H1 (cell line): ENCODE data around the gene NAT9. TPM values are rescaled to one million over a fixed set of nuclear protein-coding genes. Genes with fewer than 3 reads are reported as not detected.

Experiments used
- CTCF ChIA-PET: fragments of 300-600 bp; sonication (Branson Sonifier 250); formaldehyde crosslinking; loops from one replicate; lab custom pipeline; 2021; ENCODE audit not compliant: partially characterized antibody; lab: Charles Lee
- POLR2A ChIA-PET: fragments of 300-600 bp; sonication (Branson Sonifier 250); formaldehyde crosslinking; loops from one replicate; lab custom pipeline; 2021; ENCODE audit warnings: inconsistent platforms; ENCODE audit not compliant: partially characterized antibody; lab: Charles Lee
- DNase-seq, 2 experiments: peaks; one replicate each; pipeline versions ENCODE4 v3.0.0 to v3.0.0-alpha.2; 2010 to 2022; ENCODE audit warnings: low spot score in 2 of 2, low read depth in 1 of 2, mixed read lengths in 1 of 2
- FAIRE-seq: peaks from 2 replicates; lab custom pipeline; 2011; peaks lifted over from hg19 to GRCh38; lab: Jason Lieb, UNC
- H2AFZ ChIP-seq: 2 replicates; pipeline ENCODE4 v1.8.1; 2012; ENCODE audit warnings: low read length, inconsistent platforms
- H2AK5ac ChIP-seq: 2 replicates; pipeline ENCODE4 v1.6.1; 2013; ENCODE audit warnings: low read depth, low read length
- H2BK120ac ChIP-seq: replicated peaks from 2 replicates; pipeline ENCODE3; 2013; ENCODE audit warnings: low read depth, low read length, inconsistent platforms
- H2BK12ac ChIP-seq: 2 replicates; pipeline ENCODE4 v1.6.1; 2013; ENCODE audit warnings: low read depth, low read length
- H2BK15ac ChIP-seq: 2 replicates; pipeline ENCODE4 v1.6.1; 2013; ENCODE audit warnings: low read length
- H2BK20ac ChIP-seq: 2 replicates; pipeline ENCODE4 v1.6.1; 2013; ENCODE audit warnings: low read length
- H2BK5ac ChIP-seq: 2 replicates; pipeline ENCODE4 v1.6.1; 2013; ENCODE audit warnings: low read depth, low read length
- H3K14ac ChIP-seq: 2 replicates; pipeline ENCODE4 v1.6.1; 2013; ENCODE audit warnings: inconsistent platforms; ENCODE audit not compliant: insufficient read length
- H3K18ac ChIP-seq: 2 replicates; pipeline ENCODE4 v1.6.1; 2013; ENCODE audit warnings: low read length; ENCODE audit errors: extremely low read depth
- H3K23ac ChIP-seq: 2 replicates; pipeline ENCODE4 v1.6.1; 2013; ENCODE audit warnings: inconsistent platforms; ENCODE audit not compliant: insufficient read length
- H3K23me2 ChIP-seq: 2 replicates; pipeline ENCODE4 v1.6.1; 2013; ENCODE audit warnings: low read depth, low read length
- H3K27ac ChIP-seq: 2 replicates; pipeline ENCODE4 v1.6.1; 2011; ENCODE audit warnings: low read depth, low read length, inconsistent platforms
- H3K27me3 ChIP-seq, 4 experiments: replicated peaks in 1 of 4; 1 replicate in 1 of 4; 2 replicates in 3 of 4; pipeline versions ENCODE4 v1.6.1 to v1.8.1; 2011 to 2013; ENCODE audit warnings: low read length in 3 of 4, mild to moderate bottlenecking in 3 of 4, inconsistent platforms in 2 of 4, mixed read lengths in 2 of 4, moderate library complexity in 1 of 4; ENCODE audit not compliant: control insufficient read depth in 3 of 4, insufficient read depth in 3 of 4; ENCODE audit errors: extremely low read depth in 1 of 4
- H3K36me3 ChIP-seq, 4 experiments: 2 replicates each; pipeline versions ENCODE4 v1.6.1 to v1.8.1; 2011 to 2013; ENCODE audit warnings: mild to moderate bottlenecking in 4 of 4, low read length in 3 of 4, moderate library complexity in 2 of 4, control low read depth in 1 of 4, inconsistent platforms in 1 of 4; ENCODE audit not compliant: insufficient read depth in 4 of 4, control insufficient read depth in 2 of 4
- H3K4ac ChIP-seq: replicated peaks from 2 replicates; pipeline ENCODE3; 2013; ENCODE audit warnings: low read length, low read depth, mixed read lengths, inconsistent platforms; ENCODE audit not compliant: insufficient read length
- H3K4me1 ChIP-seq, 4 experiments: replicated peaks in 1 of 4; 1 replicate in 1 of 4; 2 replicates in 3 of 4; pipeline versions ENCODE4 v1.6.1 to v1.8.1; 2011 to 2013; ENCODE audit warnings: low read length in 3 of 4, inconsistent platforms in 2 of 4, mixed read lengths in 1 of 4; ENCODE audit not compliant: insufficient read depth in 4 of 4, control insufficient read depth in 3 of 4
- H3K4me2 ChIP-seq, 2 experiments: 2 replicates each; pipeline versions ENCODE4 v1.6.1 to v1.8.1; 2011 to 2013; ENCODE audit warnings: low read depth in 2 of 2, low read length in 2 of 2, control low read depth in 1 of 2, inconsistent platforms in 1 of 2, mild to moderate bottlenecking in 1 of 2; ENCODE audit not compliant: insufficient read depth in 1 of 2
- H3K4me3 ChIP-seq, 4 experiments: fragments of 200-600, 300-600 bp in 1 of 4; sonication (generic), shearing (Covaris generic), sonication (Bioruptor Twin) in 1 of 4; 2 replicates each; pipeline versions ENCODE4 v1.5.1 to v1.8.1; 2011 to 2016; ENCODE audit warnings: low read length in 4 of 4, low read depth in 3 of 4, control low read depth in 2 of 4, inconsistent platforms in 2 of 4, mild to moderate bottlenecking in 2 of 4, mixed read lengths in 1 of 4, moderate library complexity in 1 of 4; ENCODE audit not compliant: insufficient read depth in 2 of 4; ENCODE audit errors: extremely low read depth in 1 of 4
- H3K56ac ChIP-seq: replicated peaks from 2 replicates; pipeline ENCODE3; 2013; ENCODE audit warnings: low read depth, mild to moderate bottlenecking, mixed read lengths, low read length, inconsistent platforms; ENCODE audit not compliant: insufficient read length
- H3K79me1 ChIP-seq: 2 replicates; pipeline ENCODE4 v1.6.1; 2013; ENCODE audit warnings: low read depth, low read length, control low read depth
- H3K79me2 ChIP-seq, 2 experiments: 2 replicates each; pipeline versions ENCODE4 v1.6.1 to v1.8.1; 2012 to 2013; ENCODE audit warnings: low read length in 2 of 2, mild to moderate bottlenecking in 2 of 2, inconsistent platforms in 1 of 2; ENCODE audit not compliant: insufficient read depth in 2 of 2, control insufficient read depth in 1 of 2
- H3K9ac ChIP-seq, 4 experiments: replicated peaks in 1 of 4; 1 replicate in 1 of 4; 2 replicates in 3 of 4; pipeline versions ENCODE4 v1.6.1 to v1.8.1; 2011 to 2013; ENCODE audit warnings: low read depth in 3 of 4, low read length in 3 of 4, control low read depth in 2 of 4, mild to moderate bottlenecking in 2 of 4, moderate library complexity in 2 of 4, inconsistent platforms in 1 of 4; ENCODE audit errors: extremely low read depth in 1 of 4
- H3K9me3 ChIP-seq, 2 experiments: 2 replicates each; pipeline versions ENCODE4 v1.6.1 to v1.8.1; 2012 to 2013; ENCODE audit warnings: mild to moderate bottlenecking in 2 of 2, moderate library complexity in 2 of 2, control low read depth in 1 of 2, inconsistent platforms in 1 of 2, low read depth in 1 of 2, low read length in 1 of 2, mixed read lengths in 1 of 2; ENCODE audit not compliant: insufficient read depth in 2 of 2
- H4K20me1 ChIP-seq, 2 experiments: replicated peaks in 1 of 2; 2 replicates each; pipeline versions ENCODE3 to v1.8.1; 2011 to 2013; ENCODE audit warnings: inconsistent platforms in 2 of 2, low read length in 2 of 2, mild to moderate bottlenecking in 1 of 2; ENCODE audit not compliant: insufficient read depth in 2 of 2, control insufficient read depth in 1 of 2
- H4K5ac ChIP-seq: 2 replicates; pipeline ENCODE4 v1.6.1; 2013; ENCODE audit warnings: low read length, low read depth, mixed read lengths, inconsistent platforms; ENCODE audit not compliant: insufficient read length
- H4K8ac ChIP-seq: 2 replicates; pipeline ENCODE4 v1.8.0; 2013; ENCODE audit warnings: mild to moderate bottlenecking, moderate library complexity, low read length, inconsistent platforms; ENCODE audit not compliant: insufficient read depth; ENCODE audit errors: extremely low read depth
- H4K91ac ChIP-seq: replicated peaks from 2 replicates; pipeline ENCODE3; 2013; ENCODE audit warnings: low read length, mixed read lengths, inconsistent platforms; ENCODE audit not compliant: insufficient read length
- EGR1 ChIP-seq: IDR thresholded peaks from 2 replicates; pipeline ENCODE4 v1.6.1; 2011; ENCODE audit warnings: low read depth, low read length, borderline replicate concordance
- RNF2 ChIP-seq: fragments of 200-900, 300-1000 bp; sonication (generic); IDR thresholded peaks from 2 replicates; pipeline ENCODE4 v1.7.1; 2016; ENCODE audit warnings: borderline replicate concordance, low read depth, mild to moderate bottlenecking, antibody characterized with exemption, low read length; ENCODE audit not compliant: poor library complexity, severe bottlenecking; ENCODE audit errors: missing control alignments
- WGBS, 2 experiments: shearing (Covaris generic) in 1 of 2; methylation state at CpG; one replicate each; pipeline versions ENCODE4 v1.1.6 to v1.1.7; 2013 to 2015; ENCODE audit warnings: low lambda C conversion rate in 2 of 2, mixed read lengths in 2 of 2, inconsistent platforms in 1 of 2, low coverage in 1 of 2, missing lambda C conversion rate in 1 of 2; ENCODE audit not compliant: insufficient replicate concordance in 2 of 2, insufficient coverage in 1 of 2, insufficient read length in 1 of 2; ENCODE audit errors: extremely low coverage in 1 of 2, missing lambda C conversion rate in 1 of 2; 5-methylcytosine and 5-hydroxymethylcytosine counted together
- polyA plus RNA-seq, 7 experiments: library from polyadenylated mRNA; depleted of rRNA in 3 of 7; stranded (reverse) in 5 of 7; unstranded in 2 of 7; fragments of >200 nt in 5 of 7; fragments of 200-250 nt in 2 of 7; gene quantifications; 1 replicate in 5 of 7; 2 replicates in 1 of 7; 4 replicates in 1 of 7; pipeline versions ENCODE4 v1.2.1 to v1.2.3, GENCODE V29; 2011 to 2013; ENCODE audit warnings: missing spikeins in 2 of 7, mixed read lengths in 2 of 7
- total RNA-seq: library from RNA; stranded (reverse); fragmentation: NEBNext Ultra II Directional; extraction: Animal tissue kit (Norgen Biotek cat#: 25700); gene quantifications from 2 replicates; pipeline ENCODE4 v1.2.1, GENCODE V29; 2021

NAT9 gene
- total and polyA plus RNA-seq, 2 of the 8 experiments (the other 6 are each of a cell fraction or from before 2014, with no cell fraction given), result 32.3 to 42.7 TPM

- Histone ChIP-seq H2AFZ (no peak overlapping the region), H3K79me1 (no peaks in the 10 kb centered on the region), H3K27me3 (no peaks in the 10 kb centered on the region), H3K56ac (no peak overlapping the region), H3K79me2 (no peaks in the 10 kb centered on the region), H3K9ac (no peak overlapping the region), H3K36me3 (peaks cover 0 to 29% (median 5%) of the 10 kb centered on the region in 4 experiments; a peak in 6 of 8 replicates), H2BK120ac (no peak overlapping the region), H2AK5ac (no peak overlapping the region), H4K91ac (no peak overlapping the region), H4K8ac (no peak overlapping the region), H3K18ac (no peak overlapping the region), H3K9me3 (no peaks in the 10 kb centered on the region), H2BK15ac (no peak overlapping the region), H2BK20ac (no peak overlapping the region), H4K5ac (no peak overlapping the region), H3K23me2 (no peaks in the 10 kb centered on the region), H3K4me2 (no peak overlapping the region), H3K27ac (no peak overlapping the region), H2BK12ac (no peak overlapping the region), H3K14ac (no peak overlapping the region), H2BK5ac (no peak overlapping the region), H3K4ac (no peak overlapping the region), H3K23ac (no peak overlapping the region), H3K4me1 (no peaks in the 10 kb centered on the region), H4K20me1 (peaks cover 0 to 16% of the 10 kb centered on the region in 2 experiments), H3K4me3 (no peak overlapping the region)
- ChIA-PET CTCF (interaction anchor here (1.1 to 99.6 kb wide), 3 partner anchors 14 to 55 kb away, joined by 3 to 2981 read pairs (median 9); partner anchors contain the start of genes FDXR and GRIN2C), POLR2A (interaction anchor here (0.9 kb wide), 1 partner anchor 19 kb away, joined by 5 read pairs; no protein-coding TSS in a partner anchor)
- WGBS, 2 experiments, result 92% methylated on average over 14 of the region's 14 CpGs; no CpG with 5 or more reads in 1 of the 2 experiments
- TF ChIP-seq RNF2 (no peak), EGR1 (no peak)
- DNase-seq (no peak), FAIRE-seq (no peak)
Observed at GRCh38 chr17:74799097-74799496, 23.0 kb upstream of the NAT9 start.
